ENCODE measurements around the gene GFPT1.

GRCh38 chr2:69306393-69306821 lies 80.6 kb downstream of the GFPT1 start:
- no peak for TF ChIP-seq CTCF (IDR thresholded peaks at IDR 0.05; ENCODE audit: low read depth, low read length, missing input control)
- no peak for TF ChIP-seq HNF4A (conservative IDR thresholded peaks at IDR 0.05)
- TF ChIP-seq MAX (IDR thresholded peaks at IDR 0.05) = no peak
- TF ChIP-seq REST (IDR thresholded peaks at IDR 0.05) = no peak
- TF ChIP-seq RXRA (IDR thresholded peaks at IDR 0.05) = no peak
- no peak for TF ChIP-seq RAD21 (IDR thresholded peaks at IDR 0.05)
- no peak for TF ChIP-seq YY1 (IDR thresholded peaks at IDR 0.05)
- TF ChIP-seq SP1 (IDR thresholded peaks at IDR 0.05) = no peak
- no peak for TF ChIP-seq TAF1 (conservative IDR thresholded peaks at IDR 0.05)
- no peak for TF ChIP-seq JUND (IDR thresholded peaks at IDR 0.05)
- TF ChIP-seq ZBTB33 (IDR thresholded peaks at IDR 0.05) = no peak
- no peak for TF ChIP-seq ATF3 (IDR thresholded peaks at IDR 0.05)
- no peak for TF ChIP-seq GABPA (IDR thresholded peaks at IDR 0.05 in 1 of 2, conservative IDR thresholded peaks at IDR 0.05 in 1 of 2)
- no peak for TF ChIP-seq NR2F2 (IDR thresholded peaks at IDR 0.05)

Data from liver (tissue), 3 donors.